SK-N-MC (cell line): ENCODE results near the gene SSU72.
"Not testable (repeated sequence)": the region's sequence is repeated elsewhere in the genome, so short reads cannot be mapped to it uniquely, and the experiment has no call there.

Experiments
- DNase-seq: peaks from one replicate; pipeline ENCODE4 v3.0.0-alpha.2; 2011; ENCODE audit warnings: low read depth, low spot score
- H3K27ac ChIP-seq: fragments of 200-600 bp; sonication (generic); 2 replicates; pipeline ENCODE4 v1.5.1; 2016; ENCODE audit warnings: mixed run types
- H3K36me3 ChIP-seq: fragments of 200-600 bp; sonication (generic); 2 replicates; pipeline ENCODE4 v1.6.1; 2017; ENCODE audit warnings: antibody characterized with exemption, low read length, mixed read lengths; ENCODE audit not compliant: insufficient read depth
- H3K4me3 ChIP-seq: fragments of 200-600 bp; sonication (generic); 2 replicates; pipeline ENCODE4 v1.5.1; 2016
- H3K9ac ChIP-seq: fragments of 200-600 bp; sonication (generic); 2 replicates; pipeline ENCODE4 v1.8.0; 2017; ENCODE audit warnings: mixed run types, mixed read lengths; ENCODE audit not compliant: insufficient read length
- H3K9me3 ChIP-seq: fragments of 200-600 bp; sonication (generic); 2 replicates; pipeline ENCODE4 v1.6.1; 2017; ENCODE audit warnings: low read depth, mild to moderate bottlenecking, antibody characterized with exemption, low read length, moderate library complexity, mixed read lengths
- EZH2 ChIP-seq: fragments of 200-600 bp; sonication (generic); IDR thresholded peaks from one replicate; pipeline ENCODE4 v1.6.1; 2017; ENCODE audit warnings: antibody characterized with exemption
- FOXP2 ChIP-seq: optimal IDR thresholded peaks from 2 replicates; pipeline ENCODE3; 2011; ENCODE audit warnings: mild to moderate bottlenecking, moderate library complexity; ENCODE audit not compliant: insufficient read depth; ENCODE audit errors: extremely low read length, control extremely low read depth
- POLR2AphosphoS5 ChIP-seq: IDR thresholded peaks from 2 replicates; pipeline ENCODE4 v1.6.1; 2012; ENCODE audit warnings: mild to moderate bottlenecking, low read depth, low read length, borderline replicate concordance

SSU72 gene

GRCh38 chr1:1507305-1507704 lies 67.4 kb downstream of the SSU72 start:
- Histone ChIP-seq H3K27ac (no peak overlapping the region), H3K9me3 (no peaks in the 10 kb centered on the region), H3K4me3 (no peak overlapping the region), H3K36me3 (no peaks in the 10 kb centered on the region), H3K9ac (no peak overlapping the region)
- no peak for DNase-seq
- TF ChIP-seq FOXP2 (no peak), POLR2AphosphoS5 (no peak), EZH2 (no peak)

DNA sequence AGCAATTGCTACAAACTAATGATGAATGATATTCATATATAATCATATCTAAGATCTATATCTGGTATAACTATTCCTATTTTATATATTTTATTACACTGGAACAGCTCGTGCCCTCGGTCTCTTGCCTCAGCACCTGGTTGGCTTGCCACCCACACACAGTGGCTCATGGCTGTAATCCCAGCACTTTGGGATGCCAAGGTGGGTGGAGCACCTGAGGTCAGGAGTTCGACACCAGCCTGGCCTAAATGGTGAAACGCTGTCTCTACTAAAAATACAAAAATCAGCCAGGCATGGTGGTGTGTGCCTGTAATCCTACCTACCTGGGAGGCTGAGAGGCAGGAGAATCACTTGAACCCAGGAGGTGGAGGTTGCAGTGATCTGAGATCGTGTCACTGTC lies 68.9 kb downstream of the SSU72 start:
- not testable (repeated sequence) for H3K36me3 ChIP-seq, H3K4me3 ChIP-seq, H3K9me3 ChIP-seq, H3K9ac ChIP-seq, H3K27ac ChIP-seq, DNase-seq

DNA sequence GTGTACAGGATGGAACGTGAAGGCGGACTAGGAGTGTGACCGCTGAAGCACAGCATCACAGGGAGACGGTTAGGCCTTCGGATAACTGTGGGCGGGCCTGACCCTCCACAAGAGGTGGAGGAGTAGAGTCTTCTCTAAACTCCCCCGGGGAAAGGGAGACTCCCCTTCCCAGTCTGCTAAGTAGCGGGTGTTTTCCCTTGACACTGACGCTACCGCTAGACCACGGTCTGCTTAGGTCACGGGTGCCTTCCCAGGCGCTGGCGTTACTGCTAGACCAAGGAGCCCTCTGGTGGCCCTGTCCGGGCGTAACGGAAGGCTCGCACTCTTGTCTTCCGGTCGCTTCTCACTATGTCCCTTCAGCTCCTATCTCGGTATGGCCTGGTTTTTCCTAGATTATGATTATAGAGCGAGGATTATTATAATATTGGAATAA lies 69.3 kb downstream of the SSU72 start:
- not testable (repeated sequence) for H3K9ac ChIP-seq, H3K4me3 ChIP-seq, H3K36me3 ChIP-seq, H3K27ac ChIP-seq, H3K9me3 ChIP-seq, DNase-seq

- H3K27ac ChIP-seq, H3K9me3 ChIP-seq, H3K4me3 ChIP-seq, H3K36me3 ChIP-seq, DNase-seq, H3K9ac ChIP-seq: not testable (repeated sequence)
Observed at GRCh38 chr1:1504777-1505365, 69.8 kb downstream of the SSU72 start.

DNA sequence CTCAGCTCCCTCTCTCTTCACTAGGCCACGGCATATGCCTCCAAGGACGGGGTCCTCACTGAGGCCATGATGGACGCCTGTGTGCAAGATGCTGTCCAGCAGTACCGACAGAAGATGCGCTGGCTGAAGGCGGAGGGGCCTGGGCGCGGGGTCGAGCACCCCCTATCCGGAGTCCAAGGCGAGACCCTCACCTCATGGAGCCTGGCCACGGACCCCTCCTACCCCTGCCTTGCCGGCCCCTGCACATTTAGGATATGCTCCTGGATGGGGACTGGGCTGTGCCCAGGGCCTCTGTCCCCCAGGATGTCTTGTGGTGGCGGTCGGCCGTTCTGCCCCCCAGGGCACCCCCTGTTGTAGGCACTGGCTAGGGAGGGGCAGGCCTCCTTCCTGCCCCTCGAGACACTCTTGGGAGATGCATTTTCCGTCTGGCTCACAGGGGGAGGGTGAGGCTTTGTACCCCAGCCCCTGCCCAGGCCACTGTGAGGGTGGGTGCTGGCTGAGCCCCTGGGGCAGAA lies 79.1 kb downstream of the SSU72 start:
- H3K36me3 ChIP-seq = peaks cover 25% of the 10 kb centered on the region
- not testable (repeated sequence) for H3K9me3 ChIP-seq, H3K27ac ChIP-seq, H3K4me3 ChIP-seq, H3K9ac ChIP-seq, DNase-seq

DNA sequence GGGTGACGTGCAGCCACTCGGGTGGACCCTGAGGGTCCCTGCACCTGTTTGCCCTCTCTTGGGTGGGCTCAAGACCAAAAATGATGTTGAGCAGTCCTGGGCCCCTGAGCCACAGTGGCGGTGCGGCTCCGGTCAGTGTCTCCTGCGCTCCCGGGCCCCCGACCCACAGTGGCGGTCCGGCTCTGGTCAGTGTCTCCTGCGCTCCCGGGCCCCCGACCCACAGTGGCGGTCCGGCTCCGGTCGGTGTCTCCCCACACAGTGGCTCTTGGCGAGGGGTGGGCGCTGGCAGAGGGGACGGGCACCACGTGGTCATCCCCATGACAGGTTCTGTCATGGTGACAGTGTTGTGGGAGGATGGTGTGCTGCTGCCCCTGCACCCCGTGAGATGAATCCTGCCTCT lies 80.4 kb downstream of the SSU72 start:
- not testable (repeated sequence) for DNase-seq, H3K9ac ChIP-seq, H3K9me3 ChIP-seq, H3K27ac ChIP-seq, H3K4me3 ChIP-seq
- H3K36me3 ChIP-seq = peaks cover 37% of the 10 kb centered on the region
